ENCODE results near the gene IQSEC3. TPM values are rescaled to one million over a fixed set of nuclear protein-coding genes. Genes with fewer than 3 reads are reported as not detected.

Gene IQSEC3
- total RNA-seq, 1 donor from 2014 or later, result 4.6 TPM

GRCh38 chr12:177980-178828 lies 111.6 kb downstream of the IQSEC3 start:
- Histone ChIP-seq H3K36me3 (no peaks in the 10 kb centered on the region), H3K27me3 (no peaks in the 10 kb centered on the region), H3K9me3 (no peaks in the 10 kb centered on the region), H3K27ac (no peak overlapping the region), H3K4me3 (no peak overlapping the region), H3K4me1 (peaks cover 6% of the 10 kb centered on the region)
- DNase-seq, result no peak
- ATAC-seq, result no peak
- no peak for TF ChIP-seq CTCF (IDR thresholded peaks at IDR 0.05)
- intact Hi-C loops (cut with DNase I), result no loop called here

DNA sequence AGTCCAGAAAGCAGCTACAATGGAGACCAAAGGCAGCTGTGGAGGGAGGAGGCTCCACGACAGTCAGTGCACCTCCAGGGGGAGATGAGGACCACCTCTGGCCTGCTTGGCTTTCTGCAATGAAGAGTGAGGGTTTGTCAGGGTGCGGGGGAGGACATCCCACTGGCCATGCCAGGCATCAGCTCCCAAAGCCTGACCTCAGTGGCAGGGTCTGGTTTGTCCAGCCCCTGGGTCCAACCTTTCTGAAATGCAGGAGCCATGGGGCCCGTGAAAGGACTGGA lies 112.2 kb downstream of the IQSEC3 start:
- peaks cover 6% of the 10 kb centered on the region for H3K4me1 ChIP-seq
- H3K4me3 ChIP-seq, result no peak overlapping the region
- H3K27ac ChIP-seq, result no peak overlapping the region
- H3K27me3 ChIP-seq, result no peaks in the 10 kb centered on the region
- DNase-seq (no peak), ATAC-seq (no peak)
- TF ChIP-seq CTCF (IDR thresholded peaks at IDR 0.05), result no peak
- no peaks in the 10 kb centered on the region for H3K36me3 ChIP-seq
- no peaks in the 10 kb centered on the region for H3K9me3 ChIP-seq
- intact Hi-C loops (cut with DNase I), result no loop called here

GRCh38 chr12:179131-179884 lies 112.7 kb downstream of the IQSEC3 start:
- intact Hi-C loops (cut with DNase I), result no loop called here
- no peaks in the 10 kb centered on the region for H3K36me3 ChIP-seq
- no peak for TF ChIP-seq CTCF (IDR thresholded peaks at IDR 0.05)
- no peak for DNase-seq
- H3K27me3 ChIP-seq, result no peaks in the 10 kb centered on the region
- peaks cover 6% of the 10 kb centered on the region for H3K4me1 ChIP-seq
- H3K4me3 ChIP-seq, result no peak overlapping the region
- H3K9me3 ChIP-seq, result no peaks in the 10 kb centered on the region
- no peak for ATAC-seq
- H3K27ac ChIP-seq, result no peak overlapping the region

GRCh38 chr12:179885-180284 lies 113.3 kb downstream of the IQSEC3 start:
- intact Hi-C loops (cut with DNase I), result no loop called here
- Histone ChIP-seq H3K36me3 (no peaks in the 10 kb centered on the region), H3K9me3 (no peaks in the 10 kb centered on the region), H3K4me1 (peaks cover 6% of the 10 kb centered on the region), H3K4me3 (no peak overlapping the region), H3K27ac (no peak overlapping the region), H3K27me3 (no peaks in the 10 kb centered on the region)
- DNase-seq, result no peak
- no peak for TF ChIP-seq CTCF (IDR thresholded peaks at IDR 0.05)
- ATAC-seq, result no peak

DNA sequence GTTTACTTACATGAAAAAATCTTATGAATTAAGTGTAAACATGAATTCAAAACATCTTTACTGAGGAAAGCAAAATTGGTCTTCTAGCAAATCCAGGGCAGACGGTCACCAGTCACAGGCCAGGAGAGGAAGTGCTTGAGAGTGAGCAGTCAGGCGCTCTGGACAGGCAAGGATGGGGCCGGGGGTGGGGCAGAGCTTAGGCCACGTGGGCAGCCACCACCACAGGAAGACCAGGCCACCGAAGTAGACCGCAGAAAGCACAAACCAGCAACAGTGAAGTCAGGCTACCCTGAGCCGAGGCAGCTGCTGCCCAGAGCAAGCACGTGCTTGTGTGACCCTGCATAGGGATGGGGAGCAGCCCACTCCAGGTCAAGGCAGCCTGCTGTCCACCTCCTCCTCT lies 113.9 kb downstream of the IQSEC3 start:
- Histone ChIP-seq H3K4me1 (peaks cover 6% of the 10 kb centered on the region), H3K4me3 (no peak overlapping the region), H3K36me3 (no peaks in the 10 kb centered on the region), H3K27me3 (no peaks in the 10 kb centered on the region), H3K9me3 (no peaks in the 10 kb centered on the region), H3K27ac (no peak overlapping the region)
- intact Hi-C loops (cut with DNase I), result no loop called here
- ATAC-seq, result peak; percentile 86
- no peak for TF ChIP-seq CTCF (IDR thresholded peaks at IDR 0.05)
- peak; percentile 75 for DNase-seq

Measured in upper lobe of right lung (tissue), 1 donor.